Inflammatory macrophage treated with lipopolysaccharide for 1 hour (primary cell): ENCODE data around the gene MTF1.
"Not testable (repeated sequence)": the region's sequence is repeated elsewhere in the genome, so short reads cannot be mapped to it uniquely, and the experiment has no call there.

Experiments used
- DNase-seq, 2 donors: peaks; one replicate each; pipeline ENCODE4 v3.0.0-alpha.2; 2020 to 2022

Gene MTF1

GRCh38 chr1:37792943-37793686, 66.3 kb downstream of the MTF1 start:
- DNase-seq, result no peak

DNA sequence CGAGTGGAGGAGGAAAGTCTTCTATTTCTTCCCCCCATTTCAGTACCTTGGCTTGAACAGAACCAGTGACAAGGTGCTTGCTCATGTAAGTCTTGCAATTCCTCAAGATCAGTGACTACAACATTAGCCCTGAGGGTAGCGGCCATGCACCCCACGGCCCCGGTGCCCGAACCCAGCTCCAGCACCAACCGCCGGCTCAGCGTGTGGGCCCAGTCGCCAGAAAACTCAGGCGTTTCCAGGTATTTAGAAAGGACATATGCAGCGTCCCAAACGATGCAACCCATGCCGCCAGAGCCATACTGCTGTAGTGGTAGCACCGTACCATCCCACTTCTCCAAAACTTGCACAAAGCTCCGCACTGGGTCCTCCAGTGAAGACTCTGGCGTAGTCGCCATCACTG, 76.9 kb downstream of the MTF1 start:
- DNase-seq, result no peak

GRCh38 chr1:37778654-37779053, 80.7 kb downstream of the MTF1 start:
- DNase-seq, result no peak

GRCh38 chr1:37776946-37777516, 82.4 kb downstream of the MTF1 start:
- DNase-seq, result peak in 1 of 2 donors; percentile 20

GRCh38 chr1:37771440-37771839, 88.0 kb downstream of the MTF1 start:
- not testable (repeated sequence) for DNase-seq

DNA sequence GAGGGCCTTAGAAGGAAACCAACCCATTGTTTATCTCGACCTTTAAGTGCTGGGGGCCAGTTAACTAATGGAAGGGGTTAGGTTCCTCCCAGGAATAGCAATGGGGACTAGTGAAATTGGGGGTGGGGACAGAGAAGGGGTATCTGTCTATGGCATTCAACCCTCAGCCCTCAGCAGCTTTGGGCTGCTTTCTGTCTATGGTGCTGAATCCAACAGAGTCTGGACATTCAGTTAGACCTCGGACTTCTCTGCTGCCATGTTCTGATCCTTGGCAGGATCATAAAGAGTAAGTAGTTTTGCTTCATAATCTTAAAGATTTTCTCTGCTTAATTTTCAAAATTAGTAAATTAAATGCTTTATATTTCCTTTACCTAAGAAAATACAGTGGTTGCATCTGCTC, 91.9 kb downstream of the MTF1 start:
- no peak for DNase-seq

GRCh38 chr1:37765916-37766664, 93.3 kb downstream of the MTF1 start:
- DNase-seq, result no peak

GRCh38 chr1:37764888-37765441, 94.4 kb downstream of the MTF1 start, which contains the start of gene EPHA10:
TSS of gene EPHA10 (minus strand) at chr1:37765120. CDS start at chr1:37765066, 54 bp downstream.
- no peak for DNase-seq

GRCh38 chr1:37764414-37764825, 95.0 kb downstream of the MTF1 start:
- DNase-seq, result peak in 1 of 2 donors; percentile 42

GRCh38 chr1:37763791-37764413, 95.5 kb downstream of the MTF1 start:
- DNase-seq, result no peak

- DNase-seq, result no peak
Measured at GRCh38 chr1:37762516-37762915, 96.9 kb downstream of the MTF1 start.

DNA sequence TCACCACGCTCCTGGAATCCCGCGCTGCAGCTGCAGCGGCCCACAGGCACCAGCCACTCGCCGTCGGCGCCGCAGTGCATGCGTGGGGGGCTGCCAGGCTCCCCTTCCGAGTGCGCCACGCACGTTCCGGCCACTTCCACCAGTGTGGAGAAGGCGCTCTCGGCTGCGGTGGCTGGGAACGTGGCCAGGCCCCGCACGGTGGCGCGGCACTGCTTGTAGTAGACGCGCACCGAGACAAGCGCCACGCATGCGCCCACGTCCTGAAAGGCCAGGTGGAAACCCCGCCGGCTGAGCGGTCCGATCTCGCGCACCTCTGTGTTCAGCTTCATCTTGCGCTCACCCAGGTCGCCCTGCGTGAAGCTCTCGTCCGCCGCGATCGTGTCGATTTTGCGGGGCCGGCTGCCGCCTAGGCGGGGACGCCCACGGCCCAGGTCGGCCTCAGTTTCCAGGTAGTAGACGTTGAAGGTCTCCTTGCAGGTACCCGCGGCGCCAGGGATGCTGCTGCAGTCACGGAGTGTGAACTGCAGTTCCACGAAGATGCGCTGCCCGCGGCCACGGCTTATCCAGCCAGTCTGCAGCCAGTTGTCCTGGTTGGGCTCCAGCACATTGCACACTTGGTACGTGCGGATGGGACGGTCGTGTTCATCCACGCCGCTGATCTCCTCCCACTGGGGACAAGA, 97.8 kb downstream of the MTF1 start:
- no peak for DNase-seq
